GM20000 (cell line): ENCODE data around the gene TMCO4.

Experiments used
- DNase-seq: peaks from one replicate; pipeline ENCODE4 v3.0.0; 2012; ENCODE audit warnings: low spot score
- CTCF ChIP-seq: IDR thresholded peaks from 2 replicates; pipeline ENCODE4 v1.5.1; 2012; ENCODE audit warnings: mild to moderate bottlenecking, control low read depth; ENCODE audit errors: extremely low read depth, missing control alignments

TMCO4 gene

GRCh38 chr1:19773485-19773884 is 26.2 kb downstream of the TMCO4 start:
- DNase-seq = no peak
- TF ChIP-seq CTCF = no peak

GRCh38 chr1:19772053-19772452 is 27.7 kb downstream of the TMCO4 start:
- TF ChIP-seq CTCF = no peak
- DNase-seq = no peak

GRCh38 chr1:19771350-19771749 is 28.4 kb downstream of the TMCO4 start:
- no peak for TF ChIP-seq CTCF
- no peak for DNase-seq

- DNase-seq = no peak
- TF ChIP-seq CTCF = no peak
Measured at GRCh38 chr1:19770436-19771190, 29.1 kb downstream of the TMCO4 start.

- DNase-seq = no peak
- TF ChIP-seq CTCF = no peak
Measured at GRCh38 chr1:19769211-19769932, 30.3 kb downstream of the TMCO4 start.

- no peak for TF ChIP-seq CTCF
- DNase-seq = no peak
Measured at GRCh38 chr1:19768353-19769210, 31.1 kb downstream of the TMCO4 start.
